Adrenal gland (tissue), 12 donors: ENCODE data around the gene PEX10. TPM values are rescaled to one million over a fixed set of nuclear protein-coding genes. Genes with fewer than 3 reads are reported as not detected.

Source experiments
- DNase-seq, 7 donors: peaks; one replicate each; pipeline ENCODE4 v3.0.0-alpha.2; 2019 to 2020
- H3K27ac ChIP-seq, 5 donors: fragments of 200-600 bp; sonication (generic) in 4 of 5; 1 replicate in 3 of 5; 2 replicates in 2 of 5; pipeline versions ENCODE4 v1.5.1 to v1.8.0; 2016 to 2020; ENCODE audit warnings: mild to moderate bottlenecking in 1 of 5
- H3K27me3 ChIP-seq: fragments of 200-600 bp; 2 replicates; pipeline ENCODE4 v1.8.0; 2021
- H3K36me3 ChIP-seq, 2 donors: fragments of 200-600 bp; replicated peaks in 1 of 2; 1 replicate in 1 of 2; 2 replicates in 1 of 2; pipeline versions ENCODE4 v1.5.1 to v1.8.0; 2018 to 2022
- H3K4me1 ChIP-seq, 2 donors: fragments of 200-600 bp; replicated peaks in 1 of 2; 1 replicate in 1 of 2; 2 replicates in 1 of 2; pipeline versions ENCODE4 v1.5.1 to v1.8.0; 2018 to 2021
- H3K4me3 ChIP-seq, 4 donors: fragments of 200-600 bp; sonication (generic) in 3 of 4; one replicate each; pipeline ENCODE4 v1.5.1; 2016 to 2018
- H3K9me3 ChIP-seq, 3 donors: fragments of 200-600 bp; sonication (generic) in 1 of 3; replicated peaks in 1 of 3; 1 replicate in 2 of 3; 2 replicates in 1 of 3; pipeline versions ENCODE4 v1.5.1 to v1.8.0; 2016 to 2021
- POLR2A ChIP-seq, 2 donors: fragments of 450-650 bp; IDR thresholded peaks; one replicate each; pipeline ENCODE4 v1.6.1; 2017; ENCODE audit warnings: antibody characterized with exemption in 2 of 2, mild to moderate bottlenecking in 2 of 2, moderate library complexity in 1 of 2
- WGBS, 4 donors: extraction: QIAGEN DNeasy Blood & Tissue Kit in 2 of 4; methylation state at CpG; one replicate each; pipeline versions ENCODE4 v1.1.5 to v1.1.7; 2013 to 2017; 5-methylcytosine and 5-hydroxymethylcytosine counted together
- intact Hi-C, 2 donors: fragments of 100-400 bp; cut with DNase I; formaldehyde crosslinking; loops; one replicate each; pipeline versions ENCODE4 v1.14.1 to v1.15.0; 2022 to 2023
- polyA plus RNA-seq, 3 donors: library from polyadenylated mRNA; stranded (reverse); fragments of 200-250 nt in 2 of 3; fragments of 350-450 nt in 1 of 3; fragmentation: Illumina TruSeq in 1 of 3; extraction: RNeasy Lipid Tissue Mini Kit (QIAGEN cat#74804) in 1 of 3; gene quantifications; one replicate each; pipeline ENCODE4 v1.2.3, GENCODE V29; 2013 to 2014
- total RNA-seq, 9 donors: library from RNA; depleted of rRNA in 4 of 9; stranded (reverse); fragments of >200 nt in 4 of 9; fragments of 120-200 nt in 1 of 9; fragmentation: NEBNext Ultra II Directional in 1 of 9; extraction: Animal tissue kit (Norgen Biotek cat#: 25700) in 1 of 9; gene quantifications; one replicate each; pipeline versions ENCODE4 v1.1.0 to v1.2.4, GENCODE V29; 2013 to 2023
- TF ChIP-seq, protein P1 (sequence below), 6 experiments: fragments of 450-650 bp in 4 of 6; fragments of 200-600 bp in 2 of 6; sonication (generic) in 1 of 6; IDR thresholded peaks; 1 replicate in 5 of 6; 2 replicates in 1 of 6; pipeline versions ENCODE4 v1.5.1 to v1.8.0; 2016 to 2021; ENCODE audit warnings: antibody characterized with exemption in 6 of 6, mild to moderate bottlenecking in 2 of 6, moderate library complexity in 1 of 6
- donor health status: healthy with polysubstance abuse.
- donor health status: Bipolar disorder and iron deficiency.
- donor health status: DM: yes; HTN: yes; CAD: no.
- donor health status: DM: no; HTN: no; CAD: no.
- donor health status: DM: no; HTN: no; CAD: no.
- donor health status: DM: yes; HTN: yes; CAD: no.

The PEX10 gene
- total and polyA plus RNA-seq, 12 donors, result 25.3 to 81.5 (median 44.7) TPM

DNA sequence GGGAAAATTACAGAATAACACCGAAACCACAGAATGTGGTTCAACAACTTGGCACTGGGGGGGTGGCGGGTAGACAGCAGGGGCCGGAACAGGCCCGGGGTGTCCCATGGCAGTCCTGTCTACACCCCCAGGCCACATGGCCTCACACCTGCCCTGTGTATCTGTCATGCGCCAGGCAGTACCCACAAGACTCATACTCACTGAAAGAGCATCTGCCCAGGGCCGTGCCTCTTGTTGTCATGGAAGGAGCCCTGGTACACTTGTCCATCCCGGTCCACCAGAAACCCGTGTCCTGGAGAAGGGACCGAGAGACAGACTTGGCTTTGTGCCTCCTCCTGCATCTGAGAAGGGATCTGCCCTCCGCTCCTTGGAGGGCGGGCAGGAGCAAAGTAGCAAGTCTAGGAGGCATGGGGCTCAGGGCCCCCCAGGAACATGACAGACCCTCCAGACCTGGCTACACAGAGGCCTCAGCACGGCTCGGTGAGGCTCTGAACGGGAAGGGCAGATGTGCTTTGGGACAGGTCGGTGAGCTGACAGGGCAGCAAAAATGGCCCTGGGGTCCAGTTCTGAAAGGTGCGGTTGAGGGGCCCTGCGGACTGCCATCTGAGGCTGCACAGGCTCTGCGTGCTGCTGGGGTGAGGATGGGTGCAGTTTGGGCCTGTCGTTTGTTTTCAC, 26.6 kb downstream of the PEX10 start:
- Histone ChIP-seq H3K36me3 (peaks cover 0 to 7% of the 10 kb centered on the region in 2 donors), H3K4me3 (no peak overlapping the region), H3K27ac (no peak overlapping the region), H3K9me3 (no peaks in the 10 kb centered on the region), H3K4me1 (peaks cover 2 to 10% of the 10 kb centered on the region in 2 donors), H3K27me3 (no peaks in the 10 kb centered on the region)
- intact Hi-C loops, result no loop called here
- TF ChIP-seq POLR2A (IDR thresholded peaks at IDR 0.05), result no peak
- TF ChIP-seq, protein P1, sequence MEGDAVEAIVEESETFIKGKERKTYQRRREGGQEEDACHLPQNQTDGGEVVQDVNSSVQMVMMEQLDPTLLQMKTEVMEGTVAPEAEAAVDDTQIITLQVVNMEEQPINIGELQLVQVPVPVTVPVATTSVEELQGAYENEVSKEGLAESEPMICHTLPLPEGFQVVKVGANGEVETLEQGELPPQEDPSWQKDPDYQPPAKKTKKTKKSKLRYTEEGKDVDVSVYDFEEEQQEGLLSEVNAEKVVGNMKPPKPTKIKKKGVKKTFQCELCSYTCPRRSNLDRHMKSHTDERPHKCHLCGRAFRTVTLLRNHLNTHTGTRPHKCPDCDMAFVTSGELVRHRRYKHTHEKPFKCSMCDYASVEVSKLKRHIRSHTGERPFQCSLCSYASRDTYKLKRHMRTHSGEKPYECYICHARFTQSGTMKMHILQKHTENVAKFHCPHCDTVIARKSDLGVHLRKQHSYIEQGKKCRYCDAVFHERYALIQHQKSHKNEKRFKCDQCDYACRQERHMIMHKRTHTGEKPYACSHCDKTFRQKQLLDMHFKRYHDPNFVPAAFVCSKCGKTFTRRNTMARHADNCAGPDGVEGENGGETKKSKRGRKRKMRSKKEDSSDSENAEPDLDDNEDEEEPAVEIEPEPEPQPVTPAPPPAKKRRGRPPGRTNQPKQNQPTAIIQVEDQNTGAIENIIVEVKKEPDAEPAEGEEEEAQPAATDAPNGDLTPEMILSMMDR (IDR thresholded peaks at IDR 0.05), result no peak
- 89 to 98% (median 90%) methylated on average over 13 to 19 of the region's 19 CpGs for WGBS, 4 donors
- peak in 4 of 7 donors; percentile 0 to 54 (median 17) for DNase-seq

DNA sequence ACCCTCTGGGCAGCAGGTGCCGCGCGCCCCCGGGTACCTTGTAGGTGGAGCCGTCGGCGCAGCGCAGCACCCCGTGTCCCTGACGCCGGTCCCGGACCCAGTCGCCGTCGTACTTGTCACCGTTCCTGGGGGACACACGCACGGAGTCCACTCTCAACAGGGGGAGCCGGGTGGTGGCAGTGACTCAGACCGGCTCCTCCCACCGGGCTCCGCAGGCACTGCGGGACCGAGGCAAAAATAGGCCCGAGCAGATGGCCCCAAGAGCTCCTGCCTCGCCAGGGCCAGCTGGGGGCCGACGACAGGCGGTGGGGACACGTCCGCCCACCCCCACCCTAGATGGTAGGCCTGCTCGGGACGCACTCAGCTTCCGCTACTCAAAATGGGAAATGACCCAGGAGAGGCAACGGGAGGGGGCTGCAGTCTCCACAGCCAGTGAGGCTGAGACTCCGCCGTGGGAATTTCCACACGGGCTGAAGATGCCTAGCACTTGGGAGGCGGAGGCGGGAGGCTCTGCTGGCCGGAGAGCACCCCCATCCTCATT, 27.4 kb downstream of the PEX10 start:
- H3K4me3 ChIP-seq, result no peak overlapping the region
- H3K9me3 ChIP-seq, result no peaks in the 10 kb centered on the region
- H3K4me1 ChIP-seq, result peaks cover 0 to 4% of the 10 kb centered on the region in 2 donors
- TF ChIP-seq, protein P1 (IDR thresholded peaks at IDR 0.05), result no peak
- no peak for TF ChIP-seq POLR2A (IDR thresholded peaks at IDR 0.05)
- WGBS, 4 donors, result 73 to 86% (median 82%) methylated on average over 6 to 41 of the region's 41 CpGs
- intact Hi-C loops, result no loop called here
- peaks cover 0 to 7% of the 10 kb centered on the region in 2 donors for H3K36me3 ChIP-seq
- DNase-seq, result peak in 5 of 7 donors; percentile 0 to 52 (median 15)
- H3K27me3 ChIP-seq, result no peaks in the 10 kb centered on the region
- H3K27ac ChIP-seq, result no peak overlapping the region

DNA sequence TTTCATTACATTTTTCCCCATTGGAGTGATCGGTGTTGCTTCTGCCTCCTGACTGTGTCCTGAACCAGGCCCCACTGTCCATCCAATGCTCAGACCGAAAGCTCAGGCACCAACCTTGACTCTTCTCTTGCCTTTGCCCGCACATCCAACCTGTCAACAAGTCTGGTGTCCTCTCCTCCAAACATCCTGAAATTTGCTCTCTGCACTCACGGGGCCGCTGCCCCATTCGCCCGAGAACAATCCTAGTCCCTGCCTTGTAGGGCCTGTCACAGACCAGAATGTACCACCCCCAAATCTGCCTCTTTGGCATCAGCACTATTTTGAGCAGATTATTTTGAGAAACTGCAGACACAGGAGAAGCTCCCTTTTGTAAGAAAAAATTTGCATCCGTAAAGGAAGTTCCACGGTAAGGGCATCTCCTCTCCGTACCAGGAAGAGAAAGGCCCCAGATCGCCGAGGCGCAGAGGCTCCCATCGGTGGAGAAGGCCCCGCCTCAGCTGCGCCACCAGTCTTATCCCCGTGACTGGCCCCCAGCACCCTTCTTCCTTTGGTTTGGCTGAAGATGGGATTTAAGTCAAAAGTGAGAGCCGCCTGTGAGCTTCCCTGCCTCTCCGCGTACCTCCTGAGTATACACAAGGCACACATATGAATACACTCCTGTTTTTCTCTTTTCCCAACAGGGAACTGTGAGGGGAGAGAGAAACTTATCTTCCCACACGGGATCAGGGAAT, 28.1 kb downstream of the PEX10 start:
- WGBS, 4 donors, result 90 to 96% (median 91%) methylated on average over 21 of the region's 21 CpGs
- Histone ChIP-seq H3K4me1 (peaks cover 0 to 4% of the 10 kb centered on the region in 2 donors), H3K27ac (no peak overlapping the region), H3K4me3 (no peak overlapping the region), H3K36me3 (peaks cover 0 to 7% of the 10 kb centered on the region in 2 donors), H3K27me3 (no peaks in the 10 kb centered on the region), H3K9me3 (no peaks in the 10 kb centered on the region)
- intact Hi-C loops, result no loop called here
- peak in 5 of 7 donors; percentile 0 to 40 (median 11) for DNase-seq
- TF ChIP-seq POLR2A (IDR thresholded peaks at IDR 0.05), result no peak
- TF ChIP-seq, protein P1 (IDR thresholded peaks at IDR 0.05), result no peak

DNA sequence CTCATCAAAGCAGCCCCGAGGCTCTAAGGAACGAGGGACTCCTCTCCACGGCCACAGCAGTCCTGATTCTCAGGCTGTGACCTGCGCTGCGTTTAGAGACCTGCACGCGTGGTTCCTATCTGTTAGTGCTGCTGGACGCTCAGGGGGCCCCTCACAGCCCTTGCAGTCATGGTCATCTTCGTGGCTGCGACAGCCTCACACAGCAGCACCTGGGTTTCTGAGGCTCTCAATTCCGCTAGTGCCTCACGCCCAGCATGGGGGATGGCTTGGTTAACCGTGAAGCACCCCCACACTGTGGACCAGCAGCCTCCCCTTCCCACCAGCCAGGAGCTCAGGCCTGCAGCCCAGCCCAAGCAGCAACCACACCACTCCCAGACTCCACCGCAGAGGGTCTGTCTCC, 28.8 kb downstream of the PEX10 start:
- peaks cover 0 to 4% of the 10 kb centered on the region in 2 donors for H3K4me1 ChIP-seq
- peak in 4 of 7 donors; percentile 4 to 50 (median 12) for DNase-seq
- H3K27ac ChIP-seq, result no peak overlapping the region
- H3K27me3 ChIP-seq, result no peaks in the 10 kb centered on the region
- intact Hi-C loops, result loop anchor here in 1 of 2 donors (2.0 kb wide), 1 partner anchor 187 kb away; no protein-coding TSS in a partner anchor
- no peak overlapping the region for H3K4me3 ChIP-seq
- 72 to 89% (median 87%) methylated on average over 10 to 14 of the region's 14 CpGs for WGBS, 4 donors
- peaks cover 0 to 7% of the 10 kb centered on the region in 2 donors for H3K36me3 ChIP-seq
- TF ChIP-seq, protein P1 (IDR thresholded peaks at IDR 0.05), result no peak
- no peak for TF ChIP-seq POLR2A (IDR thresholded peaks at IDR 0.05)
- H3K9me3 ChIP-seq, result no peaks in the 10 kb centered on the region
